ENCODE results near the gene CAPNS2. TPM values are rescaled to one million over a fixed set of nuclear protein-coding genes. Genes with fewer than 3 reads are reported as not detected.

CAPNS2 gene
- total RNA-seq, 1 experiment from 2014 or later = not detected

DNA sequence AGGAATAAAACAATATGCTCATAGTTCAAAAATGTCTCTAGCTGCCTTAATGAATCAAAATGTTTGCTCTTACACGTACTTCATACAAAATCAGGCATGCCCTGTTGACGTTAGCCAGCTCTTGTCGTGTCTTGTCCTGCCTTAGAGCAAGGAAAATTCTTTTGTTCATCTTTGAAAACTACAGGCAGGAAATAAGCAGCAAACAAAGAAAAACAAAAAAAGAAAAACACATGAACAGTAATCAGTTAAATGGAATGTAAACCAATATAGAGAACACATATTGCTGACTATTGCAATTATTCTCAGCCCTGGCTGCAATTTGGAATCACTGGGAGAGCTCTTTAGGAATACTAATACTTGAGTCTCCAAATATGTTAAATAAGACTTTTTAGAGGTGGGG is 1.7 kb downstream of the CAPNS2 start:
- POLR2A ChIA-PET = no interaction called here

DNA sequence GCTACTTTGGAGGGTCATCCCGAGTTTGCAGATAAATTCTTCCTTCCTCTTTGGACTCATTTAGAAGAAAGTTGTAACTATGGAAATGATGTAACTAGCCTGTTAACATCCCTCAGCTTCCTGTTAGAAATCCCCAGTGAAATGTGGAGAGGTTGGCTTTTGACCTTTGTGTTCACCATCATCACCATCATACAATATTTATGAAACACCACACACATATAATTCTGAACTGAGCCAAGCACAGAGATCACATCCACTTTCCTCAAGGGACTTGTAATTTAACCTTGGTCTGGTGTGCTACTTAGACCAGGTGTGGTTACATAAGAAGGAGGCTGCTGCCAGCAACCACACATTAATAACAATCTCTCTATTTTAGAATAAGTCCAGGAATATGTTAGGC is 2.5 kb downstream of the CAPNS2 start:
- Histone ChIP-seq H3K9ac (ENCODE audit: low read length) (no peak overlapping the region), H2AFZ (ENCODE audit: low read depth, low read length, poor library complexity, severe bottlenecking) (no peak overlapping the region), H3K27me3 (ENCODE audit: insufficient read depth, low read length) (no peaks in the 10 kb centered on the region), H4K20me1 (ENCODE audit: insufficient read depth) (no peaks in the 10 kb centered on the region), H3K4me1 (ENCODE audit: control insufficient read depth in 1 of 2, insufficient read depth in 2 of 2, low read length in 2 of 2) (no peaks in the 10 kb centered on the region), H3K9me3 (ENCODE audit: control insufficient read depth in 1 of 2, insufficient read depth in 1 of 2, low read depth in 1 of 2, low read length in 2 of 2) (no peaks in the 10 kb centered on the region), H3K36me3 (ENCODE audit: control insufficient read depth in 1 of 2, insufficient read depth in 2 of 2, low read length in 2 of 2) (no peaks in the 10 kb centered on the region), H3K79me2 (ENCODE audit: insufficient read depth, low read length) (no peaks in the 10 kb centered on the region), H3K9me2 (ENCODE audit: insufficient read depth) (no peaks in the 10 kb centered on the region), H3K4me2 (ENCODE audit: low read length) (no peak overlapping the region), H3K4me3 (replicated peaks in 1 of 2; ENCODE audit: low read depth in 1 of 2, low read length in 2 of 2) (no peak overlapping the region), H3K27ac (ENCODE audit: low read depth, low read length) (no peak overlapping the region)
- no TSS peak for BruUV-seq (replicated peaks)
- DNase-seq (ENCODE audit: low read depth, low spot score) (no peak), ATAC-seq (no peak)
- ChIA-PET POLR2A (no interaction called here), RAD21 (ENCODE audit: low non-redundant PET in 1 of 2, low total read pairs in 2 of 2, uncharacterized antibody in 2 of 2, unreplicated experiment in 2 of 2) (no interaction called here), CTCF (no interaction called here)
- intact Hi-C loops (cut with micrococcal nuclease) = no loop called here
- TF ChIP-seq, protein P1, sequence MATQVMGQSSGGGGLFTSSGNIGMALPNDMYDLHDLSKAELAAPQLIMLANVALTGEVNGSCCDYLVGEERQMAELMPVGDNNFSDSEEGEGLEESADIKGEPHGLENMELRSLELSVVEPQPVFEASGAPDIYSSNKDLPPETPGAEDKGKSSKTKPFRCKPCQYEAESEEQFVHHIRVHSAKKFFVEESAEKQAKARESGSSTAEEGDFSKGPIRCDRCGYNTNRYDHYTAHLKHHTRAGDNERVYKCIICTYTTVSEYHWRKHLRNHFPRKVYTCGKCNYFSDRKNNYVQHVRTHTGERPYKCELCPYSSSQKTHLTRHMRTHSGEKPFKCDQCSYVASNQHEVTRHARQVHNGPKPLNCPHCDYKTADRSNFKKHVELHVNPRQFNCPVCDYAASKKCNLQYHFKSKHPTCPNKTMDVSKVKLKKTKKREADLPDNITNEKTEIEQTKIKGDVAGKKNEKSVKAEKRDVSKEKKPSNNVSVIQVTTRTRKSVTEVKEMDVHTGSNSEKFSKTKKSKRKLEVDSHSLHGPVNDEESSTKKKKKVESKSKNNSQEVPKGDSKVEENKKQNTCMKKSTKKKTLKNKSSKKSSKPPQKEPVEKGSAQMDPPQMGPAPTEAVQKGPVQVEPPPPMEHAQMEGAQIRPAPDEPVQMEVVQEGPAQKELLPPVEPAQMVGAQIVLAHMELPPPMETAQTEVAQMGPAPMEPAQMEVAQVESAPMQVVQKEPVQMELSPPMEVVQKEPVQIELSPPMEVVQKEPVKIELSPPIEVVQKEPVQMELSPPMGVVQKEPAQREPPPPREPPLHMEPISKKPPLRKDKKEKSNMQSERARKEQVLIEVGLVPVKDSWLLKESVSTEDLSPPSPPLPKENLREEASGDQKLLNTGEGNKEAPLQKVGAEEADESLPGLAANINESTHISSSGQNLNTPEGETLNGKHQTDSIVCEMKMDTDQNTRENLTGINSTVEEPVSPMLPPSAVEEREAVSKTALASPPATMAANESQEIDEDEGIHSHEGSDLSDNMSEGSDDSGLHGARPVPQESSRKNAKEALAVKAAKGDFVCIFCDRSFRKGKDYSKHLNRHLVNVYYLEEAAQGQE (IDR thresholded peaks at IDR 0.05; ENCODE audit: low read depth) = no peak
- TF ChIP-seq SRF (IDR thresholded peaks at IDR 0.05; ENCODE audit: low read depth) (no peak), EZH2phosphoT487 (IDR thresholded peaks at IDR 0.05; ENCODE audit: borderline replicate concordance) (no peak), EGR1 (IDR thresholded peaks at IDR 0.05; ENCODE audit: low read depth) (no peak), ZFX (IDR thresholded peaks at IDR 0.05) (no peak), POLR2A (IDR thresholded peaks at IDR 0.05; ENCODE audit: borderline replicate concordance, extremely low read depth, insufficient read depth, insufficient read length) (no peak), YY1 (IDR thresholded peaks at IDR 0.05; ENCODE audit: extremely low read depth, insufficient replicate concordance, low read depth, low read length) (no peak)

More for the DNA sequence above, 1.7 kb downstream of the CAPNS2 start:
- Histone ChIP-seq H3K36me3 (ENCODE audit: control insufficient read depth in 1 of 2, insufficient read depth in 2 of 2, low read length in 2 of 2) (no peaks in the 10 kb centered on the region), H3K27ac (ENCODE audit: low read depth, low read length) (no peak overlapping the region), H3K4me3 (replicated peaks in 1 of 2; ENCODE audit: low read depth in 1 of 2, low read length in 2 of 2) (no peak overlapping the region), H3K4me1 (ENCODE audit: control insufficient read depth in 1 of 2, insufficient read depth in 2 of 2, low read length in 2 of 2) (no peaks in the 10 kb centered on the region), H3K79me2 (ENCODE audit: insufficient read depth, low read length) (no peaks in the 10 kb centered on the region), H2AFZ (ENCODE audit: low read depth, low read length, poor library complexity, severe bottlenecking) (no peak overlapping the region), H3K9me2 (ENCODE audit: insufficient read depth) (no peaks in the 10 kb centered on the region), H3K4me2 (ENCODE audit: low read length) (no peak overlapping the region), H3K27me3 (ENCODE audit: insufficient read depth, low read length) (no peaks in the 10 kb centered on the region), H3K9me3 (ENCODE audit: control insufficient read depth in 1 of 2, insufficient read depth in 1 of 2, low read depth in 1 of 2, low read length in 2 of 2) (no peaks in the 10 kb centered on the region), H4K20me1 (ENCODE audit: insufficient read depth) (no peaks in the 10 kb centered on the region), H3K9ac (ENCODE audit: low read length) (no peak overlapping the region)
- CTCF ChIA-PET = no interaction called here
- BruUV-seq (replicated peaks) = no TSS peak
- DNase-seq (ENCODE audit: low read depth, low spot score) (no peak), ATAC-seq (no peak)
- TF ChIP-seq JUND (IDR thresholded peaks at IDR 0.05) (no peak), FOSL1 (IDR thresholded peaks at IDR 0.05; ENCODE audit: low read depth) (no peak), EZH2phosphoT487 (IDR thresholded peaks at IDR 0.05; ENCODE audit: borderline replicate concordance) (no peak), POLR2A (IDR thresholded peaks at IDR 0.05; ENCODE audit: borderline replicate concordance, extremely low read depth, insufficient read depth, insufficient read length) (no peak), SRF (IDR thresholded peaks at IDR 0.05; ENCODE audit: low read depth) (no peak), CBX3 (IDR thresholded peaks at IDR 0.05; ENCODE audit: low read depth) (no peak), SIN3A (IDR thresholded peaks at IDR 0.05; ENCODE audit: low read depth) (no peak)
- TF ChIP-seq, protein P2, sequence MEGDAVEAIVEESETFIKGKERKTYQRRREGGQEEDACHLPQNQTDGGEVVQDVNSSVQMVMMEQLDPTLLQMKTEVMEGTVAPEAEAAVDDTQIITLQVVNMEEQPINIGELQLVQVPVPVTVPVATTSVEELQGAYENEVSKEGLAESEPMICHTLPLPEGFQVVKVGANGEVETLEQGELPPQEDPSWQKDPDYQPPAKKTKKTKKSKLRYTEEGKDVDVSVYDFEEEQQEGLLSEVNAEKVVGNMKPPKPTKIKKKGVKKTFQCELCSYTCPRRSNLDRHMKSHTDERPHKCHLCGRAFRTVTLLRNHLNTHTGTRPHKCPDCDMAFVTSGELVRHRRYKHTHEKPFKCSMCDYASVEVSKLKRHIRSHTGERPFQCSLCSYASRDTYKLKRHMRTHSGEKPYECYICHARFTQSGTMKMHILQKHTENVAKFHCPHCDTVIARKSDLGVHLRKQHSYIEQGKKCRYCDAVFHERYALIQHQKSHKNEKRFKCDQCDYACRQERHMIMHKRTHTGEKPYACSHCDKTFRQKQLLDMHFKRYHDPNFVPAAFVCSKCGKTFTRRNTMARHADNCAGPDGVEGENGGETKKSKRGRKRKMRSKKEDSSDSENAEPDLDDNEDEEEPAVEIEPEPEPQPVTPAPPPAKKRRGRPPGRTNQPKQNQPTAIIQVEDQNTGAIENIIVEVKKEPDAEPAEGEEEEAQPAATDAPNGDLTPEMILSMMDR (IDR thresholded peaks at IDR 0.05 in 2 of 3, conservative IDR thresholded peaks at IDR 0.05 in 1 of 3; ENCODE audit: borderline replicate concordance in 1 of 3, insufficient read depth in 1 of 3, low read depth in 2 of 3, low read length in 2 of 3) = no peak
- TF ChIP-seq, protein P3, sequence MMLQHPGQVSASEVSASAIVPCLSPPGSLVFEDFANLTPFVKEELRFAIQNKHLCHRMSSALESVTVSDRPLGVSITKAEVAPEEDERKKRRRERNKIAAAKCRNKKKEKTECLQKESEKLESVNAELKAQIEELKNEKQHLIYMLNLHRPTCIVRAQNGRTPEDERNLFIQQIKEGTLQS (IDR thresholded peaks at IDR 0.05) = no peak
- intact Hi-C loops (cut with micrococcal nuclease) = no loop called here
- RAD21 ChIA-PET (ENCODE audit: low non-redundant PET in 1 of 2, low total read pairs in 2 of 2, uncharacterized antibody in 2 of 2, unreplicated experiment in 2 of 2) = no interaction called here

All from HCT116 (cell line).